Upper lobe of left lung (tissue), 4 donors: ENCODE results near the gene ABHD15.

Experiments used
- POLR2A ChIP-seq, 4 donors: fragments of 450-650 bp; IDR thresholded peaks; one replicate each; pipeline ENCODE4 v1.5.1; 2016 to 2017; ENCODE audit warnings: antibody characterized with exemption in 4 of 4, mild to moderate bottlenecking in 2 of 4
- TF ChIP-seq, protein P1 (sequence below), 6 experiments: fragments of 450-650 bp in 4 of 6; fragments of 200-600 bp in 2 of 6; sonication (generic) in 2 of 6; IDR thresholded peaks; one replicate each; pipeline ENCODE4 v1.5.1; 2016 to 2019; ENCODE audit warnings: antibody characterized with exemption in 6 of 6

DNA sequence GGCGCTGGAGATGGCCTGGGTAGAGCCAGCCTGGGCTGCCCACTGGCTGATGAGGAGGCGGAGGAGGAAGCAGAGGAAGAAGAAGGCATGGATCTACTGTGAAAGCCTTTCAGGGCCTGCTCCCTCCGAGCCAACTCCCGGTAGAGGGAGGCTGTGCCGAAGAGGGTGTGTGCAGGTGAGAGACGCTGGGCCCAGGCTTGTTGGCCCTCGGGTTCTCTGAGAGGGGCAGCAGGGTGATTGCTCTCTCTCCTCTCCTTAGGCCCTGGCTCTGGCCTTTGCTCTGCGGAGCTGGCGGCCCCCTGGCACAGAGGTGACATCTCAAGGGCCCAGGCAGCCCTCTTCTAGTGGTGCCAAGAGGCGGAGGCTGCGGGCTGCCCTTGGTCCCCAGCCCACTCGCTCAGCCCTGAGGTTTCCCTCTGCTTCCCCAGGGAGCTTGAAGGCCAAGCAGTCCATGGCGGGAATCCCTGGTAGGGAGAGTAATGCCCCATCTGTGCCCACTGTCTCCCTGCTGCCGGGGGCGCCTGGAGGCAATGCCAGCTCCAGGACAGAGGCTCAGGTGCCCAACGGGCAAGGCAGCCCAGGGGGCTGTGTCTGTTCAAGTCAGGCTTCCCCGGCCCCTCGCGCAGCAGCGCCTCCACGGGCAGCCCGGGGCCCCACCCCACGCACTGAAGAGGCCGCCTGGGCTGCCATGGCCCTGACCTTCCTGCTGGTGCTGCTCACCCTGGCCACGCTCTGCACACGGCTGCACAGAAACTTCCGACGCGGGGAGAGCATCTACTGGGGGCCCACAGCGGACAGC lies 5.2 kb upstream of the ABHD15 start:
- TF ChIP-seq, protein P1, sequence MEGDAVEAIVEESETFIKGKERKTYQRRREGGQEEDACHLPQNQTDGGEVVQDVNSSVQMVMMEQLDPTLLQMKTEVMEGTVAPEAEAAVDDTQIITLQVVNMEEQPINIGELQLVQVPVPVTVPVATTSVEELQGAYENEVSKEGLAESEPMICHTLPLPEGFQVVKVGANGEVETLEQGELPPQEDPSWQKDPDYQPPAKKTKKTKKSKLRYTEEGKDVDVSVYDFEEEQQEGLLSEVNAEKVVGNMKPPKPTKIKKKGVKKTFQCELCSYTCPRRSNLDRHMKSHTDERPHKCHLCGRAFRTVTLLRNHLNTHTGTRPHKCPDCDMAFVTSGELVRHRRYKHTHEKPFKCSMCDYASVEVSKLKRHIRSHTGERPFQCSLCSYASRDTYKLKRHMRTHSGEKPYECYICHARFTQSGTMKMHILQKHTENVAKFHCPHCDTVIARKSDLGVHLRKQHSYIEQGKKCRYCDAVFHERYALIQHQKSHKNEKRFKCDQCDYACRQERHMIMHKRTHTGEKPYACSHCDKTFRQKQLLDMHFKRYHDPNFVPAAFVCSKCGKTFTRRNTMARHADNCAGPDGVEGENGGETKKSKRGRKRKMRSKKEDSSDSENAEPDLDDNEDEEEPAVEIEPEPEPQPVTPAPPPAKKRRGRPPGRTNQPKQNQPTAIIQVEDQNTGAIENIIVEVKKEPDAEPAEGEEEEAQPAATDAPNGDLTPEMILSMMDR (IDR thresholded peaks at IDR 0.05): no peak
- TF ChIP-seq POLR2A (IDR thresholded peaks at IDR 0.05): no peak
